GM12874 (cell line): ENCODE measurements around the gene HOXB6.

Experiments
- TF ChIP-seq, protein P1 (sequence below): IDR thresholded peaks from 2 replicates; pipeline ENCODE4 v1.5.1; 2011; ENCODE audit warnings: low read depth, mild to moderate bottlenecking, control low read depth, low read length, moderate library complexity; ENCODE audit not compliant: insufficient read depth

HOXB6 gene

DNA sequence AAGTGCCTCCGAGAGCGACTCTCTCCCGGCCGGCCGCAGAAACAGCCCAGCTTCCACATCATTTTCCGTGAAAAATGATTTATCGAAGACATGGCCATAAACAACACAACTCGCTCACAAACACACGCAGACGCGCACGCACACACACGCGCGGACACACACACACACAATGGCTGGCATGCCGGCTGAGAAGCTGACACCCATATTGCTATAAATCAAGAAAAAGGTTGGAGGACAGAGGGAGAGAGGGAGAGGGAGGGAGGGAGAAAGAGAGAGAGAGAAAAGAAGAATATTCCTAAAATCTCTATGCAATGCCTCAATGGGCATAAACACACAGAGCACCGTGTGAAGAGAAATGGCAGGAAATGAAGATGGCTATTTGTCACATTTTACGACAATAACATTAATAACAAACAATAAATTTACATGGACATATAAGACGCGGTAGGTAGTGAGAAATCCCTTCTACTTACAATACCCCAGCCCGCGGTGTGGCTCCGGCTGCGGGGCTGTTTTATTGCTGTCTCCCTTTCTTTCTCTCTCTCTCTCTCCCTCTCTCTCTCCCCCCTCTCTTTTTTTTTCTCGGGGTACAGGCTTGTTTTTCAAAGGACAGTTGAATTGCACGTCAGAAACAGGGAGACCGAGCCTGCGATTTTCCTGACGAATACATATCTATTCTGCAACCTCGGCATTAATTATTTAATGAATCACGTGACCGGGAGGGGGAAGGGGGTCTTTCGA lies 36.1 kb downstream of the HOXB6 start:
- TF ChIP-seq, protein P1, sequence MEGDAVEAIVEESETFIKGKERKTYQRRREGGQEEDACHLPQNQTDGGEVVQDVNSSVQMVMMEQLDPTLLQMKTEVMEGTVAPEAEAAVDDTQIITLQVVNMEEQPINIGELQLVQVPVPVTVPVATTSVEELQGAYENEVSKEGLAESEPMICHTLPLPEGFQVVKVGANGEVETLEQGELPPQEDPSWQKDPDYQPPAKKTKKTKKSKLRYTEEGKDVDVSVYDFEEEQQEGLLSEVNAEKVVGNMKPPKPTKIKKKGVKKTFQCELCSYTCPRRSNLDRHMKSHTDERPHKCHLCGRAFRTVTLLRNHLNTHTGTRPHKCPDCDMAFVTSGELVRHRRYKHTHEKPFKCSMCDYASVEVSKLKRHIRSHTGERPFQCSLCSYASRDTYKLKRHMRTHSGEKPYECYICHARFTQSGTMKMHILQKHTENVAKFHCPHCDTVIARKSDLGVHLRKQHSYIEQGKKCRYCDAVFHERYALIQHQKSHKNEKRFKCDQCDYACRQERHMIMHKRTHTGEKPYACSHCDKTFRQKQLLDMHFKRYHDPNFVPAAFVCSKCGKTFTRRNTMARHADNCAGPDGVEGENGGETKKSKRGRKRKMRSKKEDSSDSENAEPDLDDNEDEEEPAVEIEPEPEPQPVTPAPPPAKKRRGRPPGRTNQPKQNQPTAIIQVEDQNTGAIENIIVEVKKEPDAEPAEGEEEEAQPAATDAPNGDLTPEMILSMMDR = no peak

DNA sequence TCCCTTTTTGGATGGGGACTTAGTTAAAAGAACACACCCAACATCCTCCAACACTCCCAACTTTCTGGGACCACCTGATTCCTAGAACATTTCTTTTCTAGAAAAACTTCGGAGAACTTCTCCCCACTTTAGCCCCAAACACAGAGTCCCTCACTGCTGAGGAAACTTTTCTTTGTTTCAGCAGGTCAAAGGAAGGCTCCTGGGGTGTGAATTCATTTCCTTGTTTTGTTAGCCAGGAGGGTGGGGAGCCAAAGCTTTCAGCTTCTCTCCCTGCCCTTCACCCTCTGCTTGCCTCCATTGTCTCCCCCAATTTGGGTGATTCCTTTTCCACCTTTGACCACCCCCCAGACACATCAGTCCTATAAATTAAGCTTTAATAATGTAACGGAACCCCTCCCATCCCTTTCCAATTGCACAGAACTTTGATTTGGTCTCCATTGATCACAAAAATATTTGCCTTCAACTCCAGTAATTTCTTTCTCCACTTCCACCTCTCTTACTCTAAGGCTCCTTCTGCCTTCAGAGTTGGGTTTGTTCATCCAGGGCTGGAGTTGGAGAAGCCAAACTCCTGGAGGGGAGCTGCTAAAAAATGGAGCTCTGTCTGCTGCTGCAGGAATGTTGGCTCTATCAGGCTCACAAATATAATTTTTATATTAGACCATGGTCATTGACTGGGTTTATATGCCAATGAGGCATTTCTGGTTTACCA lies 37.0 kb downstream of the HOXB6 start:
- TF ChIP-seq, protein P1 = no peak

DNA sequence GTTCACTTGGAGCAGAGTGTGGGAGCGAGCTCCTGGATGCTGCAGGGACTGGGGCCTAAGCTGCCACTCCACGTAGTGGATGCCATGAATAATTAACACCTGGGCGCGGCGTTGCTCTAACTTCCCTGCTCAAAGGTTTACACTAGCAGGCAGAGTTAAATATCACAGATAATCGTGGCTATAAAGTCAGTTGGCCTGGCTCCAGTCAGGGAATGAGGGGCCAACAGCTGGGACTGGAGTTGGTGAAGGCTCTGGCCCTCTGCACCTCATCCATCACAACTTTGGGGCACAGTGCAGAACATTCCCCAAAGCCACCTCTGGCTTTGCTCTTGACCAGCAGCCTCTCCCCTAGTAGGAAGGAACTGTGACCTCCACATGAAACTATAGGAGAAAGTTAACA lies 37.6 kb downstream of the HOXB6 start:
- TF ChIP-seq, protein P1 = no peak

DNA sequence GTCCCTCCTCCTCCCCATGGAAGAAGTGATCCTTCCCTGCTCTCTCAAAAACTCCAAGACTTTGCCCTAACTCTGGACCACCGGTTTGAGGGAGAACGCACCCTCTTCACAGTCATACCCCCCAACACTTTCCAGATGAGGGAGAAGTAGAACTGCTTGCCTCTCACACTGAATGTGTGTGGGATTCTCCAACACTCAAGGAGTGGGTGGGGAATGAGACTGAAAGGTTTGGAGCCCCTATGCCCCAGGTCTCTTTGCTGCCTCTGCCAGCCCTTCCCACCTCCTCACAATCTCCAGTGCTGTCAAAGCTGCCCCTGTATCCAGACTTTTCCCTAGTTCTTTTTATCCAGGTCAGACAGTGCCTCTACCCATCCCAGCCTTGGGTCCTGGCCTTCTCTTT lies 38.1 kb downstream of the HOXB6 start:
- TF ChIP-seq, protein P1 = no peak

DNA sequence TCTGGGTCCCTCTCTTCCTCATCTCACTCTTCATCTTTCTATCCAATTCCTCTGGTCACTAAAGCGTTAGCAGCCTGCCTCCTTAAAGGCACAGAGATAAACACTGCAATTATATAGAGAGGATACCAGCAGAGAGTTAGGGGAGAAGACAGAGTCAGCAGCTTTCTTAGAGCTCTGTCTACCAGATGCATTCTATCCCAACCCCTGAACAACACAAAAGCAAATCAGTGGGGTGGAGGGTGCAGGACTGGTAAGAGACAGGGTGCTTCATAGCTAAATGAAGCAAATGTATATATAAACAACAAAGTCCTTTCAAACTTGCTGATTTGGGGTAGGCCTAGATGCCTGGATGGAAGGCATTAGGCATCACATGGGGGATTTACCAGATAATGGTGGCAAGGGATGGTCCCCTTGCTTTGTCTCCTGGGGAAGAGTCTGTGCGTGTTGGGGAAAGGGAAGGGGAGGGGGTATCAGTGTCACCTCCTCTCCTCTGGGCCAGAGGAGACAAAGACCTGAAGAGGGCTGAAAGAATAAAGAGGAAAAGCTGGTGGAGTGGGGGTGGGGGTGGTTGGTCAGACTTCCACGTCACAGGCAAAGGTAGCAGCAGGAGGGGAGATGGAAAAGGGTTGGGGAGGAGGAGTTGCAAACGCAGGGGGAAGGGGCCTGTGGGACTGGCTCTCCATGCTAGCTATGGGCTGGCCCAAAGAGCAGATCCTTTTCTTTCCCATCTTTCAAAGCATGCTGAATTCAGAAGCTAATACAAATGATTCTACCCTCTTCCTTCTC lies 38.7 kb downstream of the HOXB6 start:
- TF ChIP-seq, protein P1 = no peak

DNA sequence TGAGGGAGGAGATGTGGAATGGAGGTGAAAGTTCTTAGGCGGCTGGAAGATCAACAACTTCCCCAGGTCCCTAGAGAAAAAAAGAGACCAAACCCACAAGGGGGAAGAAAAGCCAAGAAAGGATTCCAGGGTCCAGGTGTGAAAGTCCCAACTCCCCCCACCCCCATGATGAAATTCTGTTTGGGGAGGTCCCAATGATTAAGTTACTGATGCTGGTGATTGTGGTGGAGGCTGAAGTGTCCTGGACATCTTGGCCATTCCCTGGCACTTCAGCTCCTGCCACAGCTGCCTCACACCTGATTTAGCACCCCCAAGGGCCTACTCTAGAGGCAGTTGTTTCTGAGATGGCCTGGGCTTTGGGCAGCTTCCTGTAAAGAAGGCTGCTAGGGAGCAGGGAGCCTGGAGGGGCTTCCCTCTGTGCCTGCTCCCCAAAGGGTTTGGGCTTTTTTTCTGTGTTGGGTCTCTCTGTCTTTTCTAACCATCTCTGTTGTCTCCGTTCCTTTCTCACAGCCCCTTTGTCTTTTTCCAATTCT lies 39.7 kb downstream of the HOXB6 start:
- TF ChIP-seq, protein P1 = no peak
